OCI-LY3 (cell line): ENCODE results near the gene CRIM1.

Source experiments
- H2AFZ ChIP-seq: fragments of 200-600, 300-600 bp; shearing (Covaris generic); 2 replicates; pipeline ENCODE4 v1.6.0; 2014; ENCODE audit warnings: antibody characterized with exemption, low read depth, low read length
- H3K27ac ChIP-seq: fragments of 200-600, 300-600 bp; sonication (generic); 2 replicates; pipeline ENCODE4 v1.5.1; 2014; ENCODE audit warnings: mild to moderate bottlenecking, low read length, moderate library complexity, mixed read lengths
- H3K27me3 ChIP-seq: fragments of 200-600, 300-600 bp; sonication (generic); 2 replicates; pipeline ENCODE4 v1.6.1; 2014; ENCODE audit warnings: low read depth, low read length, mixed read lengths
- H3K36me3 ChIP-seq: fragments of 200-600, 300-600 bp; sonication (generic); replicated peaks from 2 replicates; pipeline ENCODE3; 2014; ENCODE audit warnings: low read depth, low read length, mixed read lengths
- H3K4me1 ChIP-seq: fragments of 300-600, 200-600 bp; sonication (generic); 2 replicates; pipeline ENCODE4 v1.6.1; 2014; ENCODE audit warnings: low read length, mixed read lengths
- H3K4me2 ChIP-seq: fragments of 200-600, 300-600 bp; sonication (generic); 2 replicates; pipeline ENCODE4 v1.6.1; 2014; ENCODE audit warnings: low read length, mixed read lengths
- H3K4me3 ChIP-seq: fragments of 300-600, 200-600 bp; sonication (generic); 2 replicates; pipeline ENCODE4 v1.5.1; 2014; ENCODE audit warnings: antibody characterized with exemption, mild to moderate bottlenecking, low read length, moderate library complexity
- H3K79me2 ChIP-seq: fragments of 300-600, 200-600 bp; shearing (Covaris generic); 2 replicates; pipeline ENCODE4 v1.6.1; 2014; ENCODE audit warnings: mild to moderate bottlenecking, low read length, mixed read lengths
- H3K9ac ChIP-seq: fragments of 300-600, 200-600 bp; shearing (Covaris generic); 2 replicates; pipeline ENCODE4 v1.6.0; 2014; ENCODE audit warnings: mild to moderate bottlenecking, low read length, moderate library complexity
- H3K9me3 ChIP-seq: fragments of 200-600, 300-600 bp; shearing (Covaris generic); 2 replicates; pipeline ENCODE4 v1.6.1; 2014; ENCODE audit warnings: low read length, mixed read lengths; ENCODE audit not compliant: insufficient read depth
- H4K20me1 ChIP-seq: fragments of 200-600, 300-600 bp; sonication (generic); 2 replicates; pipeline ENCODE4 v1.6.1; 2016; ENCODE audit warnings: low read length, mixed read lengths; ENCODE audit not compliant: insufficient read depth
- EZH2phosphoT487 ChIP-seq: fragments of 200-600 bp; shearing (Covaris generic); IDR thresholded peaks from 2 replicates; pipeline ENCODE4 v1.6.1; 2018; ENCODE audit warnings: antibody characterized with exemption, mixed run types, low read depth
- TF ChIP-seq, protein P1 (sequence below): fragments of 200-600, 300-600 bp; sonication (generic); IDR thresholded peaks from 2 replicates; pipeline ENCODE4 v1.5.1; 2014; ENCODE audit warnings: antibody characterized with exemption, low read length, low read depth

CRIM1 gene

DNA sequence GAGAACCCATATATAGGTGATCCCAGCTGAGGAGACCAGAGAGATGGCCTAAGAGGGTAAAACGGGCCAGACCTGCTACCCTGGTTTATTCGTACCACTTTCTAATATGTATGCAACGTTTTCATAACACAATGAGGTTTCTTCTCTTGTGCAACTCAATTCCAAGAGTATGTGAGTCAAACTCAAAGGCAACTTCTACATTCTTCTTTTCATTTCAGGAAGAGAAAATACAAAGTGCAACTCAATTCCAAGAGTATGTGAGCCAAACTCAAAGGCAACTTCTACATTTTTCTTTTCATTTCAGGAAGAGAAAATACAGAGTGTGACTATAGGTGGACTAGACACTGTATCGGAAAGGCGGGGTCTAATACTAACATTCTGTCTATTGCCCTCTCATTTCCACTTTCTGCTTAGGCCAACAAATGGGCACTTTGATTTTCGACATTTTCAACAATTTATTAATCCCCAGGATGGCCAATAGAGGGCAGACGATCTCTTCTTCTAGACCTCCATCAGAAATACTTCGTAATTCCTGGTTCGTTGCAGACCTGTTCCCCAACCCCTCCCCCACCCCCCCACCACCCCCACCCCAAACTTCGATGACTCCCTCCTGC is 3.7 kb upstream of the CRIM1 start:
- Histone ChIP-seq H2AFZ (no peak overlapping the region), H3K4me1 (peaks cover 20% of the 10 kb centered on the region), H3K27ac (no peak overlapping the region), H3K9ac (no peak overlapping the region), H3K27me3 (0 out of 2 replicates have a peak, but pooled peaks cover 5% of the 10 kb centered on the region), H3K4me3 (no peak overlapping the region), H3K9me3 (no peaks in the 10 kb centered on the region), H4K20me1 (no peaks in the 10 kb centered on the region), H3K4me2 (peak overlapping the region; percentile 36), H3K79me2 (no peaks in the 10 kb centered on the region), H3K36me3 (no peaks in the 10 kb centered on the region)
- TF ChIP-seq EZH2phosphoT487: no peak
- TF ChIP-seq, protein P1, sequence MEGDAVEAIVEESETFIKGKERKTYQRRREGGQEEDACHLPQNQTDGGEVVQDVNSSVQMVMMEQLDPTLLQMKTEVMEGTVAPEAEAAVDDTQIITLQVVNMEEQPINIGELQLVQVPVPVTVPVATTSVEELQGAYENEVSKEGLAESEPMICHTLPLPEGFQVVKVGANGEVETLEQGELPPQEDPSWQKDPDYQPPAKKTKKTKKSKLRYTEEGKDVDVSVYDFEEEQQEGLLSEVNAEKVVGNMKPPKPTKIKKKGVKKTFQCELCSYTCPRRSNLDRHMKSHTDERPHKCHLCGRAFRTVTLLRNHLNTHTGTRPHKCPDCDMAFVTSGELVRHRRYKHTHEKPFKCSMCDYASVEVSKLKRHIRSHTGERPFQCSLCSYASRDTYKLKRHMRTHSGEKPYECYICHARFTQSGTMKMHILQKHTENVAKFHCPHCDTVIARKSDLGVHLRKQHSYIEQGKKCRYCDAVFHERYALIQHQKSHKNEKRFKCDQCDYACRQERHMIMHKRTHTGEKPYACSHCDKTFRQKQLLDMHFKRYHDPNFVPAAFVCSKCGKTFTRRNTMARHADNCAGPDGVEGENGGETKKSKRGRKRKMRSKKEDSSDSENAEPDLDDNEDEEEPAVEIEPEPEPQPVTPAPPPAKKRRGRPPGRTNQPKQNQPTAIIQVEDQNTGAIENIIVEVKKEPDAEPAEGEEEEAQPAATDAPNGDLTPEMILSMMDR: peak; percentile 54

DNA sequence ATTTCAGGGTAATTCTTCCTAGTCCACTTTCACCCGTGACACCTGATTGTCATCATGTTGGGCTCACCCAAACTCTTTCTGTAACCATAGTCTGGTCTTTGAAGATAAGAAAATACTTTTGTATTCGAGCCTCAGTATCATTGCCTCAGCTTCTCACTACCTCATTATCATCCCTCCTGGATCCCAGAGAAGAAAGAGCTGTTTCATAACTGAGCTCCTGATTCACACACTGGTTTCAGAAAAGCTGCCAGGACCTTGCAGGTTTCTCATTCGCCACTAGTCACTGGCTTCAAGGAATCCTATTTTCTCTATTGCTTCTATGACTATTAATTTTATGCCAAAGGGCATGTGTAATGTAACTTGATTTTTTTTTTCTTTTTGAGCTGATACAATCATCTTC is 2.9 kb upstream of the CRIM1 start:
- Histone ChIP-seq H3K9me3 (no peaks in the 10 kb centered on the region), H3K27ac (no peak overlapping the region), H3K9ac (no peak overlapping the region), H2AFZ (no peak overlapping the region), H3K36me3 (no peaks in the 10 kb centered on the region), H3K4me3 (no peak overlapping the region), H3K4me1 (peaks cover 20% of the 10 kb centered on the region), H4K20me1 (no peaks in the 10 kb centered on the region), H3K4me2 (peak overlapping the region; percentile 51), H3K79me2 (no peaks in the 10 kb centered on the region), H3K27me3 (0 out of 2 replicates have a peak, but pooled peaks cover 6% of the 10 kb centered on the region)
- TF ChIP-seq, protein P1: no peak
- TF ChIP-seq EZH2phosphoT487: no peak

DNA sequence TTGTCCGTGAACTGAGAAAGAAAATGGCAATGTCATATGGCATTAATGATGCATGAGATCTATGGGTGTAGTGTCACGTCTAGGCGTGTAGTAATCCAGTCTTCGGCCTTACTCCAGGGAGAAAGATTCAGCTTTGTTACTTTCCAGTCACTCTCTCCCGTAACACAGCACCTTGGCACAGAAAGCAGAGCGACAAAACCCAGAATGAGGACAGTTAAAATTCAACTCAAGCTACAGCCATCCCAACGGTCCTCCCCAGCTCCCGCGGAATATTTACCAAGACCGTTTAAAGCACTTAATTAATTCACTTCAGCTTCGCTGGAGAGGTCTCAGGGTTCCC is 797 bp upstream of the CRIM1 start:
- no peak overlapping the region for H3K4me2 ChIP-seq
- H3K79me2 ChIP-seq: no peaks in the 10 kb centered on the region
- H3K27ac ChIP-seq: no peak overlapping the region
- no peaks in the 10 kb centered on the region for H4K20me1 ChIP-seq
- H3K4me3 ChIP-seq: no peak overlapping the region
- H3K36me3 ChIP-seq: no peaks in the 10 kb centered on the region
- peaks cover 20% of the 10 kb centered on the region for H3K4me1 ChIP-seq
- peaks cover 4% of the 10 kb centered on the region; the same call in 1 of the 2 replicates for H3K27me3 ChIP-seq
- no peak overlapping the region for H3K9ac ChIP-seq
- H2AFZ ChIP-seq: no peak overlapping the region
- TF ChIP-seq, protein P1: no peak
- TF ChIP-seq EZH2phosphoT487: no peak
- no peaks in the 10 kb centered on the region for H3K9me3 ChIP-seq

DNA sequence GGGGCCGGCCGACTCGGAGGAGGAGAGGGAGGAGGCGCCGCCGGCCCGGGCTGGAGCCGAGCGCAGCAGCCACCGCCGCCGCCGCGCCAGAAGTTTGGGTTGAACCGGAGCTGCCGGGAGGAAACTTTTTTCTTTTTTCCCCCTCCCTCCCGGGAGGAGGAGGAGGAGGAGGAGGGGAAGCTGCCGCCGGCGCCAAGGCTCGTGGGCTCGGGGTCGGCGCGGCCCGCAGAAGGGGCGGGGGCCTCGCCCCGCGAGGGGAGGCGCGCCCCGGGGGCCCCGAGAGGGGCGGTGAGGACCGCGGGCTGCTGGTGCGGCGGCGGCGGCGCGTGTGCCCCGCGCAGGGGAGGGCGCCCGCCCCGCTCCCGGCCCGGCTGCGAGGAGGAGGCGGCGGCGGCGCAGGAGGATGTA is 316 bp downstream of the CRIM1 start:
- H3K9ac ChIP-seq: no peak overlapping the region
- no peak overlapping the region for H3K4me3 ChIP-seq
- H3K79me2 ChIP-seq: no peaks in the 10 kb centered on the region
- no peak overlapping the region for H3K27ac ChIP-seq
- no peaks in the 10 kb centered on the region for H3K36me3 ChIP-seq
- TF ChIP-seq, protein P1: no peak
- no peak for TF ChIP-seq EZH2phosphoT487
- H3K27me3 ChIP-seq: peaks cover 10% of the 10 kb centered on the region
- no peak overlapping the region for H2AFZ ChIP-seq
- no peaks in the 10 kb centered on the region for H4K20me1 ChIP-seq
- no peak overlapping the region for H3K4me2 ChIP-seq
- H3K9me3 ChIP-seq: no peaks in the 10 kb centered on the region
- H3K4me1 ChIP-seq: peaks cover 20% of the 10 kb centered on the region
